Fibroblast of pulmonary artery (primary cell): ENCODE results near the gene PPP1R3E.
"Not testable (repeated sequence)": the region's sequence is repeated elsewhere in the genome, so short reads cannot be mapped to it uniquely, and the experiment has no call there.

Source experiments
- DNase-seq: peaks from one replicate; pipeline ENCODE4 v3.0.0-alpha.2; 2010; ENCODE audit warnings: low read depth
- H3K4me3 ChIP-seq: replicated peaks from 2 replicates; pipeline ENCODE4 v1.5.1; 2011; ENCODE audit warnings: low read depth, mild to moderate bottlenecking, control low read depth, low read length, moderate library complexity
- CTCF ChIP-seq: IDR thresholded peaks from 2 replicates; pipeline ENCODE4 v1.5.1; 2011; ENCODE audit warnings: mild to moderate bottlenecking, control low read depth, low read length, inconsistent platforms; ENCODE audit errors: missing control alignments

The PPP1R3E gene

GRCh38 chr14:23294734-23295561 is 7.7 kb downstream of the PPP1R3E start:
- TF ChIP-seq CTCF = peak; percentile 87
- DNase-seq = peak; percentile 66
- no peak overlapping the region for H3K4me3 ChIP-seq

GRCh38 chr14:23286902-23287479 is 15.7 kb downstream of the PPP1R3E start:
- DNase-seq = peak; percentile 36
- H3K4me3 ChIP-seq = peak overlapping the region; percentile 68
- TF ChIP-seq CTCF = no peak

GRCh38 chr14:23286020-23286901 is 16.4 kb downstream of the PPP1R3E start, which contains the start of gene HOMEZ:
Gene HOMEZ (minus strand): TSS chr14:23286132. CDS start chr14:23285952, 180 bp downstream.
- no peak for TF ChIP-seq CTCF
- peak within 1 kb of the TSS; percentile 68 for H3K4me3 ChIP-seq
- DNase-seq = peak; percentile 99

GRCh38 chr14:23285530-23286019 is 17.1 kb downstream of the PPP1R3E start:
- DNase-seq = no peak
- TF ChIP-seq CTCF = no peak
- peak overlapping the region; percentile 68 for H3K4me3 ChIP-seq

GRCh38 chr14:23284654-23285529 is 17.8 kb downstream of the PPP1R3E start:
- peak overlapping the region; percentile 68 for H3K4me3 ChIP-seq
- TF ChIP-seq CTCF = no peak
- peak; percentile 21 for DNase-seq

GRCh38 chr14:23281247-23281646 is 21.4 kb downstream of the PPP1R3E start:
- no peak for TF ChIP-seq CTCF
- no peak overlapping the region for H3K4me3 ChIP-seq
- DNase-seq = no peak

GRCh38 chr14:23277928-23278327 is 24.7 kb downstream of the PPP1R3E start:
- DNase-seq, H3K4me3 ChIP-seq: not testable (repeated sequence)
